Activated B cell treated with CpG ODN at 0.5 μM for 24 hours (primary cell): ENCODE data around the gene HRH2. TPM values are rescaled to one million over a fixed set of nuclear protein-coding genes. Genes with fewer than 3 reads are reported as not detected.

Experiments used
- ATAC-seq: fragments of 200-7000 bp; cut with Tn5 transposase; one replicate; pipeline ENCODE4 v1.10.0; 2021; ENCODE audit warnings: low read depth, mild to moderate bottlenecking, moderate library complexity
- CTCF ChIA-PET: fragments of 350-600 bp; sonication (Branson Sonifier 250); formaldehyde crosslinking; loops from one replicate; lab custom pipeline; 2021; ENCODE audit warnings: antibody characterized with exemption; lab: Charles Lee
- POLR2A ChIA-PET: fragments of 350-600 bp; sonication (Branson Sonifier 250); formaldehyde crosslinking; loops from one replicate; lab custom pipeline; 2021; ENCODE audit warnings: antibody characterized with exemption; lab: Charles Lee
- DNase-seq: peaks from one replicate; pipeline ENCODE4 v3.0.0; 2022
- H3K27ac Mint-ChIP-seq: one replicate; pipeline ENCODE4 v1.8.0; 2020; ENCODE audit warnings: mixed read lengths
- H3K27me3 Mint-ChIP-seq: one replicate; pipeline ENCODE4 v1.8.0; 2021; ENCODE audit warnings: mixed read lengths
- H3K36me3 Mint-ChIP-seq: one replicate; pipeline ENCODE4 v1.8.0; 2021; ENCODE audit warnings: low read depth, mixed read lengths
- H3K4me1 Mint-ChIP-seq: one replicate; pipeline ENCODE4 v1.8.0; 2021; ENCODE audit warnings: mixed read lengths
- H3K4me3 Mint-ChIP-seq: one replicate; pipeline ENCODE4 v1.8.0; 2020; ENCODE audit warnings: mild to moderate bottlenecking, mixed read lengths
- H3K9me3 Mint-ChIP-seq: one replicate; pipeline ENCODE4 v1.8.0; 2020; ENCODE audit warnings: mixed read lengths
- intact Hi-C: fragments of 100-400 bp; cut with micrococcal nuclease; formaldehyde crosslinking; loops from one replicate; pipeline ENCODE4 v1.15.1; 2024
- total RNA-seq: library from RNA; stranded (reverse); gene quantifications from 2 replicates; pipeline ENCODE4 v1.2.3, GENCODE V29; 2022
- TF ChIP-seq, protein P1 (sequence below): fragments of 200-600 bp; IDR thresholded peaks from one replicate; pipeline ENCODE4 v1.8.0; 2022; ENCODE audit warnings: antibody characterized with exemption, mild to moderate bottlenecking

Gene HRH2
- total RNA-seq, 1 donor from 2014 or later = not detected

DNA sequence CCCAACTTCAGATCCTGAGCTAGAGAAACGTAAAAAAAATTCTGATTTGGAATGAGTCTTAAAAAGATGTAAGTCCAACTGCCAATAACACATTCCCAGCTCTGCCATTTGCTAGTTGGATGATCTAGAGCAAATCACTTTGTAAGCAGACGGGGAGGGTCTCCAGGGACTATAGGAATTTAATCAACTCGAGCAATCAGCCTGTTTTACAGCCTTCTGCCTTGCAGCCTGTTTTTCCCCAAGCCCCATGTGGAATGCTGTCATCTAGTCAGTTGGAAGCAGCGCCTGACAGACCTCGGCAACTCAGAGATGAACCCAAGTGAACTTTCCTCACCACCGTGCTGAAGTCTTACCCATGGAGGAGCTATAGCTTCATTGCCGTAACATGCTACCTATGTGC lies 34.8 kb upstream of the HRH2 start:
- Mint-ChIP-seq H3K4me1 (no peaks in the 10 kb centered on the region), H3K27ac (no peak overlapping the region), H3K4me3 (no peak overlapping the region), H3K9me3 (peaks cover 6% of the 10 kb centered on the region), H3K36me3 (no peaks in the 10 kb centered on the region), H3K27me3 (no peaks in the 10 kb centered on the region)
- ATAC-seq (no peak), DNase-seq (no peak)
- ChIA-PET CTCF (no interaction called here), POLR2A (no interaction called here)
- intact Hi-C loops = no loop called here
- TF ChIP-seq, protein P1, sequence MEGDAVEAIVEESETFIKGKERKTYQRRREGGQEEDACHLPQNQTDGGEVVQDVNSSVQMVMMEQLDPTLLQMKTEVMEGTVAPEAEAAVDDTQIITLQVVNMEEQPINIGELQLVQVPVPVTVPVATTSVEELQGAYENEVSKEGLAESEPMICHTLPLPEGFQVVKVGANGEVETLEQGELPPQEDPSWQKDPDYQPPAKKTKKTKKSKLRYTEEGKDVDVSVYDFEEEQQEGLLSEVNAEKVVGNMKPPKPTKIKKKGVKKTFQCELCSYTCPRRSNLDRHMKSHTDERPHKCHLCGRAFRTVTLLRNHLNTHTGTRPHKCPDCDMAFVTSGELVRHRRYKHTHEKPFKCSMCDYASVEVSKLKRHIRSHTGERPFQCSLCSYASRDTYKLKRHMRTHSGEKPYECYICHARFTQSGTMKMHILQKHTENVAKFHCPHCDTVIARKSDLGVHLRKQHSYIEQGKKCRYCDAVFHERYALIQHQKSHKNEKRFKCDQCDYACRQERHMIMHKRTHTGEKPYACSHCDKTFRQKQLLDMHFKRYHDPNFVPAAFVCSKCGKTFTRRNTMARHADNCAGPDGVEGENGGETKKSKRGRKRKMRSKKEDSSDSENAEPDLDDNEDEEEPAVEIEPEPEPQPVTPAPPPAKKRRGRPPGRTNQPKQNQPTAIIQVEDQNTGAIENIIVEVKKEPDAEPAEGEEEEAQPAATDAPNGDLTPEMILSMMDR = no peak

DNA sequence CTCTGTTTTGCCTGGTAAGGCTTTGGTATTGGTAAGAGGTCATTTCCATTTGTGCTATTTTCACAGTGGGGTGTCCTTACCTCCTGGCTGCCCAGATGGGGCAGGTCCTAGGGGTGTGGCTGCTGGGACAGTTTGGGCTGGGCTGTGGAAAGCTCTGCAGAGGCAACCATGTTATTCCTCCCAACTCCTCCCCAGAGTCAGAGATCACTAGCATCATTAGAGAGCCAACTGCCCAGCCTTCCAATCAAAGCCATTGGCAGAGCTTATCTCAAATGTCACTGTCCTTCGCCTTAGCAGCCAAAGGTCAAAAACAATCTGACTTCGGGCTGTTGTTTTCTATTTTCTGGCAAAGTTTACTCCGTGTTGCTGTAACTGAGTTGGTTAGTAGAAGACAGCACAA lies 33.6 kb upstream of the HRH2 start:
- no peak overlapping the region for H3K27ac Mint-ChIP-seq
- no peaks in the 10 kb centered on the region for H3K36me3 Mint-ChIP-seq
- TF ChIP-seq, protein P1 = no peak
- H3K27me3 Mint-ChIP-seq = no peaks in the 10 kb centered on the region
- CTCF ChIA-PET = no interaction called here
- DNase-seq = no peak
- no peaks in the 10 kb centered on the region for H3K4me1 Mint-ChIP-seq
- POLR2A ChIA-PET = no interaction called here
- intact Hi-C loops = no loop called here
- no peak overlapping the region for H3K4me3 Mint-ChIP-seq
- ATAC-seq = no peak
- H3K9me3 Mint-ChIP-seq = peaks cover 6% of the 10 kb centered on the region

DNA sequence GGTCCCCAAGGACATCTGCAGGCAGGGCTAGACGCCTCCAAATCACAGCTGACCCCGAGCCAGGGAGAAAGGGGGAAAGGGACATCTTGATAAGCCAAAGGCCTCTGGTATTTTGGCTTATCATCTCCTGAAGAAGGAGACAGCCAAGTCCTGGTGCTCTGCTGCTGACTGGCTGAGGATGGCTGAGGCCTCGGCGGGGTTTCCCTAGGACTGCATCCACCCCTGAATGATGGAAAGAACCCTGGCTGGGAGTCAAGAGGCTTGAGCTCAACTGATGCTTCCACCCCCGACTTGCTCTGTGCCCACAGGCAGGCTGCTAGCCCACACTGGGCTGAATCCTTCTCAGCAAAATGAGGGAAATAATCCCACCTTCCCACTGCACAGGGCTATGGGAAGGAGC lies 30.9 kb upstream of the HRH2 start:
- Mint-ChIP-seq H3K4me1 (no peaks in the 10 kb centered on the region), H3K27ac (no peak overlapping the region), H3K36me3 (no peaks in the 10 kb centered on the region), H3K27me3 (no peaks in the 10 kb centered on the region), H3K9me3 (peaks cover 15% of the 10 kb centered on the region), H3K4me3 (no peak overlapping the region)
- DNase-seq (no peak), ATAC-seq (no peak)
- POLR2A ChIA-PET = no interaction called here
- intact Hi-C loops = no loop called here
- TF ChIP-seq, protein P1 = no peak
- CTCF ChIA-PET = no interaction called here

DNA sequence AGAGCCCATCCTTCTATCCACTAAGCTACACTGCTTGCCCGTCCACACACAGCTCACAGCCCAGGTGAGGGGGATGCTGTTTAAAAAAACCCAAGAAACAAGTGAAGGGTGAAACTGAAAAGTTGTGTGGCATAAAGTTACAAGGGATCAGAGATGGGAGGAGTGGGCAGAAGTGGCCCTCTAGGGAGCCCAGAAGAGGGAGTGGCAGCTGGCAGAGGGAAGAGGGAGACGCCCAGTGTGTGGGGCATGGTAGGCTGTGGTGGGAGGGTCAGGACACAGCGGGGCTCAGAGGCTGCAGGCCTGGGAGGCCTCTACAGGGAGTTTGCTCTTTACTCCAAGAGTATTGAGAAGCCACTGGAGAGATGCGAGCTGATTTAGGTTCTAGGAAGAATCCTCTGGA lies 30.1 kb upstream of the HRH2 start:
- Mint-ChIP-seq H3K9me3 (peaks cover 15% of the 10 kb centered on the region), H3K4me1 (no peaks in the 10 kb centered on the region), H3K27ac (no peak overlapping the region), H3K36me3 (no peaks in the 10 kb centered on the region), H3K4me3 (no peak overlapping the region), H3K27me3 (no peaks in the 10 kb centered on the region)
- ChIA-PET CTCF (no interaction called here), POLR2A (no interaction called here)
- DNase-seq (no peak), ATAC-seq (no peak)
- intact Hi-C loops = no loop called here
- TF ChIP-seq, protein P1 = no peak

DNA sequence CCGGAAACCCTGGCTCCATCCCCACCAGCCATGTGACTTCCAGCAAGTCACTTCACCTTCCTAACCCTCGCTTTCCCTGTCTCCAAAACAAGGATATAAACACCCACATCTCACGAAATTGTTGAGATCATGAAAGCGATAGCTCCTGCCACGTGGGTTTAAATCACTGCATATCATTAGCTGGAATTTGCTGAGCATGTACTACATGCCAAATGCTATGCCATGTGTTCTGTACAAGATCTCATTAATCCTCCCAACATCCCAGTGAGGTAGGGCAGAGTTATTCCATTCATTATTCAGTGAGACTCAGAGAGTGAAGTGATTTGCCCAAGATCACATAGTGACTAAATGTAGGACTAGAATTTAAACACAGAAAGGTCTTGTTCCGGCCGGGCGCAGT lies 29.2 kb upstream of the HRH2 start:
- TF ChIP-seq, protein P1 = no peak
- Mint-ChIP-seq H3K27me3 (no peaks in the 10 kb centered on the region), H3K9me3 (peaks cover 15% of the 10 kb centered on the region), H3K36me3 (no peaks in the 10 kb centered on the region), H3K4me1 (no peaks in the 10 kb centered on the region), H3K4me3 (no peak overlapping the region), H3K27ac (no peak overlapping the region)
- DNase-seq (no peak), ATAC-seq (no peak)
- POLR2A ChIA-PET = no interaction called here
- intact Hi-C loops = no loop called here
- CTCF ChIA-PET = no interaction called here
